HG03103 (cell line): ENCODE measurements around the gene GYG2.
"Not testable (repeated sequence)": the region's sequence is repeated elsewhere in the genome, so short reads cannot be mapped to it uniquely, and the experiment has no call there.

Source experiments
- ATAC-seq: cut with Tn5 transposase; IDR thresholded peaks from one replicate; pipeline ENCODE4 v1.9.1; 2021; ENCODE audit warnings: low read depth; ENCODE audit not compliant: unreplicated experiment

The GYG2 gene

DNA sequence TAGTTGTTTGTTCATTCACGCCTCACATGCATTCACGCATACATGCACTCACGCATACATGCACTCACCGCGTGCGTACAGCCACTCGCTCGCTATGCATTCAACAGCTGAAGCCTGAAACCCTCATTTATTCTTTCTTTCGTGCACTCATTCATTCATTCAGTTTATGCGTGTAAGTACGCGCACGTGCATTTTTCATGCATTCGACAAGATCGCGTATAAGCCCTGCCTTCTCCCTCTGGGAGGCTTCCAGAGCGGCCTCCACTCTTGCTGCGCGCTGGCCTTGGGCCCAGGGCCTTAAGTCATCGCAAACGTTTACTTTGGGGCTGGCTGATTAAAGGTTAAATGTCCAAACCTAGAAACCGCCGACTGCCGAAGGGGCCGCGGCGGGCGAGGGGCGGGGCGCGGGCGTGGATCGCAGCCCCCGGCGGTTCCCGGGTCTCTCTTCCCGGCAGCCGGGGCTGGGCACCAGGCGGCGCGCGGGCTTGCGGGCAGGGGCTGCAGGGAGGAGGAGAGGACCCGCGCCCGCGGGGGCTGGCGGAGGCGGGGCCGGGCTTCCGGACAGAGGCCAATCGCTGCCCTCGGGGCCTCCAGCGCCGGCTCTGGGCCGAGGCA, at the start of gene GYG2:
Gene GYG2 (plus strand): TSS at position 587 of the 615 bp plus-strand sequence. CDS start 1,259 bp downstream, outside the sequence.
- no peak for ATAC-seq

DNA sequence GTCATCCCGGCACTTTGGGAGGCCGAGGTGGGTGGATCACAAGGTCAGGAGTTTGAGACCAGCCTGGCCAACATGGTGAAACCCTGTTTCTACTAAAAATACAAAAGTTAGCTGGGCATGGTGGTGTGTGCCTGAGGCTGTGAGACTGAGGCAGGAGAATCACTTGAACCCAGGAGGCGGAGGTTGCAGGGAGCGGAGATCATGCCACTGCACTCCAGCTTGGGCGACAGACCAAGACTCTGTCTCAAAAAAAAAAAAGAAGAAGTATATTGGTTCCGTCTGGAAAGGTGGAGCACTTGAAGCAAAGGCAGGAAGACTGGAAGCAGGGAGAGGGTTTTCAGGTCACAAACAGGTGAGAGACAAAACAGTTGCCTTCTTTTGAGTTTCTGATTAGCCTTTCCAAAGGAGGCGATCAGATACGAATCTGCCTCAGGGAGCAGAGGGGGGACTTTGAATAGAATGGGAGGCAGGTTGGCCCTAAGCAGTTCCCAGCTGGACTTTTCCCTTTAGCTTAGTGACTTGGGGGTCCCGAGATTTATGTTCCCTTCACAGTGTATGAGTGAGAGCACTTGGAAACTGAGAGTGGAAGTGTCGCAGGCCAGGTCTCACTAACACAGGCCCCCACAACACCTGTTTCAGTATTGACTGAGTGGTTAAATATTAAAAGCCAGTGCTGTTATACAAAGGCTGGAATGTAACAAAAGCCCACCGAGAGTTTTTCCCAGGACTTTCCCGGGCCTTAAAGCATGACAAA, 48.1 kb upstream of the GYG2 start:
- not testable (repeated sequence) for ATAC-seq

DNA sequence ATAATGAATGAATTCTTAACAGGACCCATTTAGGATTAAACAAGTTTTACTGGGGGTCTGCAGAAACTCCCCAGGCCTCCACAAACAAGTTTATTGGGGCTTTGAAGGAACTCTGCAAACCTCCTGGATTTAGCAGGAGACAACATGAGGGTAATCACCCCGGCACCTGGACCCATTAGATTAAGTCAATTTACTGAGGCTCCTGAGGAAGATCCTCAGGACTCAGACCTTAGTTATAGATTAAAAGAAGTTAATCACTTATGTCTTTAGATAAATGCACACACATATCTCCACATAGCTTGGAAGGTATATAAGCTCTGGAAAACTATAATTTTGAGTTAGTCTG, 47.5 kb upstream of the GYG2 start:
- ATAC-seq: no peak

DNA sequence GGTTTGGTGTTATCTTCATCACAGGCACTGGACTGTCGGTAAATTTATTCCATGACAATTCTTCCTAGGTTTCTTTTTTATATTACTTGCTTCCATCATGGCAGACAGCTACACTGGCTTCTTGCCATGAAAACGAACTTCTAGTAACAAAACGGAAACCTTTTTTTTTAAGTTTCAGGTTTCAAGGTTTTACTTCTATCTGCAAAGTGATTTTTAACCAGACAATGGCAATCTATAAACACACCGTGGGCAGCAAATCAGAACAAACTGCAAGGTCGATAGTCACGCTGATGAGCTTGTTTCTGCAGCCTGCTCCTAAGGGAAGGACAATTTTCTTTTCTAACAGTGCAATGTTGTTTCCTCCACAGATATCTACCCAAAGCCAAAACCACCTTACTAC, 47.0 kb upstream of the GYG2 start:
- no peak for ATAC-seq

DNA sequence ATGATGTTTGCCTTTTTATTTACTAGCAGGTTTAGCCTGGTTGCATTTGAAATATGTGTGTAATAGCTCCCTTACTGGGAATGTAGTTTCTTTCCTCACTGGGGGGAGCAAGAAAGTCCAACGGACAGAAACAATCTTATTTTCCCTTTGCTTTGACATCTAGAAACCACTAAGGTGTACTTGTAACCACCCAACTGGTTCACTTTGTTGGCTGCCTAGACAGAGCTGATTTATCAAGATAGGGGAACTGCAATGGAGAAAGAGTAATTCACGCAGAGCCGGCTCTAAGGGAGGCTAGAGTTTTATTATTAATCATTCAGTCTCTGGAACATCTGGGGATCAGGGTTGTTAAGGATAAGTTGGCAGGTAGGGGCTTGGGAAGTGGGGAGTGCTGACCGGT, 46.6 kb upstream of the GYG2 start:
- ATAC-seq: no peak

DNA sequence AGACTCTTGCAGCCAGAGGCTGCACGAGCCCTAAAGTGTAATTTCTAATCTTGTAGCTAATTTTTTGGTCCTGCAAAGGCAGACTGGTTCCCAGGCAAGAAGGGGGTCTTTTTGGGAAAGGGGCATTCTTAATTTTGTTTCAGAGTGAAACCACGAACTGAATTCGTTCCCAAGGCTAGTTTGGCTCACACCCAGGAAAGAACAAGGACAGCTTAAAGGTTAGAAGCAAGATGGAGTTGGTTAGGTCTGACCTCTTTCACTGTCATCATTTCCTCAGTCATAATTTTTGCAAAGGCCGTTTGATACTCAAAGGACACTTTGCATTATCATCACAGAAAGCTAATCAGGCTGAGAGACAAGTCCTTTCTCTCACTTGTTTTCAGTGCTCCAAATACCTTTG, 46.0 kb upstream of the GYG2 start:
- no peak for ATAC-seq

DNA sequence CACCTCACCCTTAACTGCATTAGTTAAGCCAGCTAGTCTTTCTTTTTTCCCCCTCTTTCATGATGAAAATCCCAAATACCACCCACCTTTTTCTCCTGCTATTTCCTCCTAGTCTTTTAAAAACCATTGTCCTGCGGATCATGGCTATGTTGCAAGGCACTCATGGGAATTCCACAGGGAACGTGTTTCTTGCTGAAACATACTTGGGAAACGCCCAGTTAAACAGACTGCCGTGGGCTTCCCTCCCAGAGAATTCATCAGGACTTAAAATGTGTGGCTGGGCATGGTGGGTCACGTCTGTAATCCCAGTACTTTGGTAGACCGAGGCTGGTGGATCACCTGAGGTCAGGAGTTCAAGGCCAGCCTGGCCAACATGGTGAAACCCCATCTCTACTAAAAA, 44.7 kb upstream of the GYG2 start:
- ATAC-seq: no peak

DNA sequence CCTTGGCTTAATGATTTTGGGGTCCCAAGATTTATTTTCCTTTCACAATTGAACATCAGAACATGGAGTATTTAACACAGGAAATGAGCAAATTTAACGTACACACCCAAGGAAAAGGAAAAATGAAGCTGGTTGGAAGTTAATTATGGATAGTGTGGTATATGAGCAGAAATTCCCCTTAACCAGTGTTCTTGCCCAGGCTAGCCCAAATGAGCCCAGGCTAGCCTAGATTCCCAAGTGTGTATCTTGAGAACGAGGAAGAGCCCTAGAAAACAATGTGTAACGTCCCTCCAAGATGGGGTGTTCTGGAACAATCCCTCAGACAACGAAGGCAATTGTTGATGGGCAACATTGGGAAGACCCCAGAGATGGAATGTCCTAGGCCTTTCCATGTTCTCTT, 43.2 kb upstream of the GYG2 start:
- no peak for ATAC-seq

DNA sequence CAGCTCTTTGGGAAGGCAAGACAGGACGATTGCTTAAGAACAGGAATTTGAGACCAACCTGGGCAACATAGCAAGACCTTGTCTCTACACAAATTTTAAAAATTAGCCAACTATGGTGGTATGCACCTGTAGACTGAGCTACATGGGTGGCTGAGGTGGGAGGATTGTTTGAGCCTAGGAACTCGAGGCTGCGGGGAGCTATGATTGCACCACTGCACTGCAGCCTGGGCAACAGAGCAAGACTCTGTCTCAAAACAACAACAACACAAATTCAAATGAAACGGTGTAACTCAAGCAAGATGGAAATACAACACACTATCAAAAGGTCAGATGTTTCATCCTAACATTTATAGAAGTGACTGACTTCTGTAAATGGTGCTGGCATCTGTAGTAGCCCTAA, 39.8 kb upstream of the GYG2 start:
- ATAC-seq: no peak

DNA sequence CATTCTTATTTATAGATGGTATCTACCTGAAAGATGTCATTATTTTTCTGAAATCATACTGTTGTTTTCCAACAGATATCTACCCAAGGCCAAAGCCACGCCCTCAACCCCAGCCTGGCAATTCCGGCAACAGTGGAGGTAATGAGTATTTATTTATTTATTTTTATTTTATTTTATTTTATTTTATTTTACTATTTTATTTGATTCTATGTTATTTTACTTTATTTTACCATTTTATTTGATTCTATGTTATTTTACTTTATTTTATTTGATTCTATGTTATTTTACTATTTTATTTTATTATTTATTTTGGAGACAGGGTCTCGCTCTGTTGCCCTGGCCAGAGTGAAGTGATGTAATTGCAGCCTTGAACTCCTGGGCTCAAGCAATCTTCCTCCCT, 39.2 kb upstream of the GYG2 start:
- ATAC-seq: no peak

DNA sequence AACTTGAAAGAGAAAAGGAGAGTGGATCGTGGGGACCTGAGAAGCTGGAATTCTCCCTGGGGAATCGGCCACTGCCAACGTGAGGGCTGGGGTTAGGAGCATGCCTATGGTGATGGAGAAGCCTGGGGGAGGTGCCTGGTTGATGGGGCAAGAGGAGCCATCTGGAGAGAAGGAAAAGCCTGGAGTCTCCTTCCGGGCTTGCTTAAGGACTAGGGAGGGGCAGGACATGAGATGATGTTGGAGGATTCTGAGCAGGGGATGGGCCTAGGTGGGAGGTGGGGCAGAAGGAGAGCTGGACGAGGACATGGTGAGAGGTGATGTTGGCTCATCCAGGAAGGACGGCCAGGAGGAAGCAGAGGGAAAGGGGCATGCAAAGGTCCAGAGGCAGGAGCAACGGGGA, 35.0 kb upstream of the GYG2 start:
- no peak for ATAC-seq

DNA sequence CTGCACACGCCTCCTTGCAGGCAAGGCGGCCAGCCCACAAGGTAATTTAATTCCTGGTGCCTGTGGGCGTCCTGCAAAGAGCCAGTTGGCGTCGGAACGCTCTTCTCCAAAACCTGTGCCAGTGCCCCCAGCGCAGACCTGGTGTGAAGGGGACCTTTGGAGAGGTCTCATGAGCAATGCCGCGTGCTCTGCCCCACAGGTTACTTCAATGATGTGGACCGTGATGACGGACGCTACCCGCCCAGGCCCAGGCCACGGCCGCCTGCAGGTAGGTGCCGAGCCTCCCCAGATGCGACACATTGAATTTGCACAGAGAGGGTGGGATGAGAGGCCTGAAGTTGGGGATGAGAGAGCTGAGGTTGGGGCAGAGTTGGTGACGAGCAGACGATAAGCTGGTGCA, 34.4 kb upstream of the GYG2 start:
- no peak for ATAC-seq

DNA sequence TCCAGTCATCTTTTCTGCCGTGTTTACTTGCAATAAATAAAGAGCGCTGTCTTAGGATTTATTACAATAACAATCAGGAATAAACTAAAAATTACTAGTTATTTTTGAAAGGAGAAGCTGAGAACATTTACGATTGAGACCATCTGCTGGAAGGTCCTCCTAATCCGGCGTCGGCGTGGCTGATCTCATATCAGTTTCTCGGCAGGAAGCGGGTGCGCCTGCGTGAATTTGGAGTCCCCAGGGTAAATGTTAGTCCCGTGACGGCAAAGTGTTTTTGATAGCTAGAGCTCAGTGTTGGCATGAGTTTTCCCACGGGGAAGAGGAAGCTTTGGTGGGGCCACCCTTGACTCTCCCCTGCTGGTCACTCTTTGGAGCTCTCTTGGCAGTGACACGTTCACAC, 31.9 kb upstream of the GYG2 start:
- not testable (repeated sequence) for ATAC-seq

DNA sequence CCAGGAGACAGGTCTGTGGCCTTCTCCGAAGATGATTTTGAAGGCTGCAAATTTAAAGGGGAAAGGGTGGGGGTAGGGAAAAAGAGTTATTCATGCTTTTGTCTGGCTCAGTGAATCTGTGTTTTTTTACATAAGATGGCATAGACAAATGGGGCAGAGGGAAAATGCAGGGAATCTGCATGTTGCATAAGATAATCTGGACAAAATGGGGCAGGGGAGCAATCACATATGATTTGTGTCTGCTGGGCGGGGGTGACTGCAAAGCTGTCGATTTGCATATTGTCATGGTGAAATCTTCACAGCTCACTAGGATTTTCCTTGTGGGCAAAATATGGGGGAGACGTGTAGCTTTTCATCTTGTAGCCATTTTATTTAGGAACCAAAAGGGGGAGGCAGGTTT, 29.4 kb upstream of the GYG2 start:
- no peak for ATAC-seq

DNA sequence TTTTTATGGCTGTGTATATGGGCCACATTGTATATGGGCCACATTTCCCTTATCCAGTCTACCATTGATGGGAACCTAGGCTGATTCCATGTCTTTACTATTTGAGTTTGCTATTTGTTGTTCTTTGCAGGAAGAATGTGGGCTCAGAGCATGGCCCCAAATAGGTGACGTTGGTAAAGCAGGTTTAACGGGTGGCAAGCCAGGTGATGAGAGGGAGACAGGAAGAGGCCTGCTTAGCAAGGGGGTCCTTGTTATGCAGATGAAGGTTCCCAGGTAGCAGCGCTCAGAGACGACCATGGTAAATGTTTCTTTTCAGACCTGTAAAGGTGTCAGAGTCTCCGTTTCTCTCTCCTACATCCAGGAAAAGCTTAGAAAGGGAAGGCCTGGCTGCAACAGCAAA, 28.8 kb upstream of the GYG2 start:
- ATAC-seq: not testable (repeated sequence)

DNA sequence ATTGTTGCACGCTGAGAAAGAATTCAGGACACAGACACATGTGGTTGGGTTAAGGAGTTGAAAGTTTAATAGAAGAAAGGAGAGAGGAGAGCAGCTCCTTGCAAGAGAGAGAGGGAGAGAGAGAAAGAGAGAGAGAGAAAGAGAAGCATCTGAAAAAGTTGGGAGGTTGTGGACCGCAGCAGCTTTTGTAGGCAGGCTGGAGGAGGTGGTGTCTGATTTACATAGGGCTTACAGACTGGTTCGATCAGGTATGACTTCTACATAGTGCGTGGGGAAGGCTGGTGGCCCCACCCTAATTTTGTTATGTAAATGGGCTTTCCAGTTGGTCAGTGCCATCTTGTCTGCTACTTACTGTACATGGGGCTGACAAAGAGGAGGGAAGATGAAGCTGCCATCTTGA, 27.5 kb upstream of the GYG2 start:
- no peak for ATAC-seq

DNA sequence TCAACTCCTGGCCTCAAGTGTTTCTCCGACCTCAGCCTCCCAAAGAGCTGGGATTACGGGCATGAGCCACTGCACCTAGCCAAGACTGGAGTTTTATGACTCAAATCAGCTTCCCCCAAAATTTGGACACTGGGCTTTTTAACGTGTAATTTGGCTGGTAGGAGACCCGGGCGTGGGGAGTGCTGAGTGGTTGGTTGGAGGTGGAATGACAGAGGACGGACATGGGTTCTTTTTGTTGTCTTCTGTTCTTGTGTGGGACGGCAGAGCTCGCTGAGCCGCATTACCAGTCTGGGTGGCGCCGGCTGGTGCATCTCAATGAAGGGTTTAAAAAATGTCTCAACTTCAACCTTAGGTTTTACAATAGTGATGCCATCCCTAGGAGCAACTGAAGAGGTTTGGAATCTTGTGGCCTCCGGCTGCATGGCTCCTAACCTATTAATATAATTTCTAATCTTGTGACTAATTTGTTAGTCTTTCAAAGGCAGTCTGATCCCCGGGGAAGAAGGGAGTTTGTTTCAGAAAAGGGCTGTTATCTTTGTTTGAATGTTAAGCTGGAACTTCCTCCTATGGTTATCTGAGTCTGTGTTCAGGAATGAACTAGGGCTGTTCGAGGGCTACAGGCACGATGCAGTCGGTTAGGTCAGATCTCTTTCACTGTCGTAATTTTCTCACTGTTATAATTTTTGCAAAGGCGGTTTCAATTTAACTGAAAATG, 26.2 kb upstream of the GYG2 start:
- ATAC-seq: not testable (repeated sequence)

DNA sequence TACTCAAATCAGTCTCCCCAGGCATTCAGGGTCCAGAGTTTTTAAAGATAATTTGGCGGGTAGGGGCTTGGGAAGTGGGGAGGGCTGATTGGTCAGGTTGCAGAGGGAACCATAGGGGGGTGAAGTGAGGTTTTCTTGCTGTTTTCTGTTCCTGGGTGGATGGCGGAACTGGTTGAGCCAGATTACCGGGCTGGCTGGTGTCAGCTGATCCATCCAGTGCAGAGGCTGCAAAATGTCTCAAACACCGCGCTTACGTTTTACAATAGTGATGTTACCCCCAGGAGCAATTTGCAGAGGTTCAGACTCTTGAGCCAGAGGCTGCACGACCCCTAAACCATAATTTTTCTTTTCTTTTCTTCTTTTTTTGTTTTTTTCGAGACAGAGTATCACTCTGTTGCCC, 25.2 kb upstream of the GYG2 start:
- ATAC-seq: not testable (repeated sequence)

DNA sequence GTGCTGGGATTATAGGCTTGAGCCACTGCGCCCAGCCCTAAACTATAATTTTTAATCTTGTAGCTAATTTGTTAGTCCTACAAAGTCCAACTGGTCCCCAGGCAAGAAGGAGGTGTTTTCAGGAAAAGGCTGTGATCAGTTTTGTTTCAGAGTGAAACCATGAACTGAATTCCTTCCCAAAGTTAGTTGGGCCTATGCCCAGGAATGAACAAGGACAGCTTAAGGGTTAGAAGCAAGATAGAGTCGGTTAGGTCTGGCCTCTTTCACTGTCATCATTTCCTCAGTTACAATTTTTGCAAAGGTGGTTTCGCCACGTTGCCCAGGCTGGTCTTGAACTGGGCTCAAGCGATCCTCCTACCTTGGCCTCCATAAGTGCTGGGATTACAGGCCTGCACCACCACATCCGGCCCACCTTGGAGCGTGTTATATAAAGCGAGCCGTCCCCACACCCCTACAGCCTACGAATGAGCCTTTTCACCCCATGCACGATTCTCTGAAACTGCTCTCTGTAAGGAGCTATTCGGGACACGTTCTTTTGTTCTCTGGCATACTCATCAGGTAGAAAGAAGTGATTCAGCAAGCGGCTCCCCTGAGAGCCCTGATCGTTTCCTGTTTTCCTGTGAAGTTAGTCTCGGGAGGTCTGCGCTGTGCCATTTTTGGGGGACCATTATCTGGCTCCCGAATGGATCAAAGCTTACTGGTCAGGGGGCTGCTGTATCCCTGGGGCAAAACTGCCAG, 24.5 kb upstream of the GYG2 start:
- not testable (repeated sequence) for ATAC-seq

DNA sequence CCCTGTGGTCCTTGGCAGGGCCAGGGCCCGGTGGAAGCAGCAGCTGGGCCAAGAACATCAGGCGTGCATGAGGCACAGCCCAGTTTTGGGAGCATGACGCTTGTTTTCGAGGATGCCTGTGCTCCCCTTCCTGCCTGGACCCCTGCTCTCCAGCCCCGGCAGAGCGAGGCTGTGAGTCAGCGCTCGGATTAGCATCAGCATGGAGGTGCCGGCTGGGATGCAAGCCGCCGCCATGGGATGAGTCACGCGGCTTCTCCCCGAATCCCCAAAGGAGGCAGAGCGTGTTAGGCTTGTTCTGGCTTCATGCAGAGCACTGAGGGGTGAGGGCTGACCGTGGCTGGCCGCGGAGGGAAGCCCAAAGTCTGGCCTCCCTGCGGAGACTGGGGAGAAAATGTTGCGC, 23.9 kb upstream of the GYG2 start:
- not testable (repeated sequence) for ATAC-seq

DNA sequence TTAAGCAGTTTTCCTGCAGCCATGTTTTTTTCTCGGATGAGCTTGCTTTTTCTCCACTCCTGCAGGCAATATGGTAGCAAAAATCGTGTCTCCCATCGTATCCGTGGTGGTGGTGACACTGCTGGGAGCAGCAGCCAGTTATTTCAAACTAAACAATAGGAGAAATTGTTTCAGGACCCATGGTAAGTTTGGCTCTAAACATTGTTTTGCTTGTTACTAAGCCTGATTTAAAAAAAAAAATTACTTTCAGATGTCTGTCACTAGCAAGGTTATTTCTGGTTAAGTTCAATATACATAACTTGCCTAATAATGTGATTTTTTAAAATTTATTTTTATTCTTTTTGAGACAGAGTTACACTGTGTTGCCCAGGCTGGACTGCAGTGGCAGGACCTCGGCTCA, 17.5 kb upstream of the GYG2 start:
- no peak for ATAC-seq
